Measurements from ENCODE around the gene FAM131B.

GRCh38 chr7:143327903-143328302 lies 34.6 kb downstream of the FAM131B start:
- TF ChIP-seq RAD21 (IDR thresholded peaks at IDR 0.05; ENCODE audit: low read depth) (no peak), CEBPB (IDR thresholded peaks at IDR 0.05) (no peak), NFIC (IDR thresholded peaks at IDR 0.05) (no peak), EP300 (IDR thresholded peaks at IDR 0.05; ENCODE audit: borderline replicate concordance) (no peak), ZBTB7A (IDR thresholded peaks at IDR 0.05; ENCODE audit: low read depth) (no peak), REST (IDR thresholded peaks at IDR 0.05; ENCODE audit: low read depth) (no peak), CREB1 (IDR thresholded peaks at IDR 0.05; ENCODE audit: low read depth) (no peak), YY1 (IDR thresholded peaks at IDR 0.05; ENCODE audit: low read depth) (no peak), TAF1 (IDR thresholded peaks at IDR 0.05; ENCODE audit: low read depth) (no peak), MAX (IDR thresholded peaks at IDR 0.05) (no peak), EGR1 (IDR thresholded peaks at IDR 0.05) (no peak), TEAD4 (IDR thresholded peaks at IDR 0.05) (no peak), USF1 (IDR thresholded peaks at IDR 0.05) (no peak), FOXM1 (IDR thresholded peaks at IDR 0.05; ENCODE audit: borderline replicate concordance, low read depth) (no peak)
